HepG2 (cell line): ENCODE data around the gene ARRDC4.

ENCODE experiments used
- CTCF ChIP-seq: sonication (generic); formaldehyde crosslinking; IDR thresholded peaks from 2 replicates; pipeline ENCODE4 v1.5.0; 2020; ENCODE audit warnings: mild to moderate bottlenecking, missing genetic modification reagents, moderate library complexity
- ELF1 ChIP-seq: sonication (generic); formaldehyde crosslinking; IDR thresholded peaks from 2 replicates; pipeline ENCODE4 v1.4.0; 2020; ENCODE audit warnings: missing genetic modification reagents
- ZNF883 ChIP-seq: sonication (generic); formaldehyde crosslinking; IDR thresholded peaks from 2 replicates; pipeline ENCODE4 v1.5.1; 2020; ENCODE audit warnings: mild to moderate bottlenecking, missing genetic modification reagents; ENCODE audit errors: not compliant biosample characterization

GRCh38 chr15:97998307-97999071, 38.0 kb downstream of the ARRDC4 start:
- TF ChIP-seq ELF1 (no peak), CTCF (CRISPR knock-in tag) (no peak), ZNF883 (no peak)
